VCaP (cell line): Measurements from ENCODE around the gene TEAD1.

Experiments used
- H3K27ac ChIP-seq: fragments of 450-650 bp; 2 replicates; pipeline ENCODE4 v1.5.1; 2017
- CTCF ChIP-seq: fragments of 450-650 bp; conservative IDR thresholded peaks from 2 replicates; pipeline ENCODE4 v1.5.1; 2017; ENCODE audit warnings: mild to moderate bottlenecking, moderate library complexity

The TEAD1 gene

GRCh38 chr11:12930850-12931249 lies 256.6 kb downstream of the TEAD1 start:
- TF ChIP-seq CTCF, result no peak
- no peak overlapping the region for H3K27ac ChIP-seq

- no peak for TF ChIP-seq CTCF
- H3K27ac ChIP-seq, result no peak overlapping the region
These were observed 258.3 kb downstream of the TEAD1 start for GRCh38 chr11:12932485-12932884.

GRCh38 chr11:12936200-12936599 lies 262.0 kb downstream of the TEAD1 start:
- TF ChIP-seq CTCF, result no peak
- H3K27ac ChIP-seq, result no peak overlapping the region

- TF ChIP-seq CTCF, result no peak
- no peak overlapping the region for H3K27ac ChIP-seq
These were observed 264.5 kb downstream of the TEAD1 start for GRCh38 chr11:12938590-12939247.

GRCh38 chr11:12941671-12942070 lies 267.4 kb downstream of the TEAD1 start:
- TF ChIP-seq CTCF, result no peak
- no peak overlapping the region for H3K27ac ChIP-seq

- H3K27ac ChIP-seq, result no peak overlapping the region
- TF ChIP-seq CTCF, result no peak
These were observed 267.9 kb downstream of the TEAD1 start for GRCh38 chr11:12942157-12942556.

GRCh38 chr11:12943311-12943710 lies 269.1 kb downstream of the TEAD1 start:
- H3K27ac ChIP-seq, result no peak overlapping the region
- no peak for TF ChIP-seq CTCF

GRCh38 chr11:12944889-12945288 lies 270.7 kb downstream of the TEAD1 start:
- no peak for TF ChIP-seq CTCF
- no peak overlapping the region for H3K27ac ChIP-seq
